SK-N-DZ (cell line): ENCODE results near the gene SRPX. TPM values are rescaled to one million over a fixed set of nuclear protein-coding genes. Genes with fewer than 3 reads are reported as not detected.

Experiments
- DNase-seq: peaks from one replicate; pipeline ENCODE4 v3.0.0-alpha.2; 2015; ENCODE audit warnings: low spot score
- polyA plus RNA-seq, 2 experiments: library from polyadenylated mRNA; depleted of rRNA; stranded (reverse); fragments of >200 nt; gene quantifications; 2 replicates each; pipeline ENCODE4 v1.2.3, GENCODE V29; 2014

Gene SRPX, protein sequence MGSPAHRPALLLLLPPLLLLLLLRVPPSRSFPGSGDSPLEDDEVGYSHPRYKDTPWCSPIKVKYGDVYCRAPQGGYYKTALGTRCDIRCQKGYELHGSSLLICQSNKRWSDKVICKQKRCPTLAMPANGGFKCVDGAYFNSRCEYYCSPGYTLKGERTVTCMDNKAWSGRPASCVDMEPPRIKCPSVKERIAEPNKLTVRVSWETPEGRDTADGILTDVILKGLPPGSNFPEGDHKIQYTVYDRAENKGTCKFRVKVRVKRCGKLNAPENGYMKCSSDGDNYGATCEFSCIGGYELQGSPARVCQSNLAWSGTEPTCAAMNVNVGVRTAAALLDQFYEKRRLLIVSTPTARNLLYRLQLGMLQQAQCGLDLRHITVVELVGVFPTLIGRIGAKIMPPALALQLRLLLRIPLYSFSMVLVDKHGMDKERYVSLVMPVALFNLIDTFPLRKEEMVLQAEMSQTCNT
- 0.55 TPM in 1 of 2 replicates, not detected in the other for polyA plus RNA-seq (2014; cell fraction: cytosol; rRNA removed)
- not detected in 2 replicates for polyA plus RNA-seq (2014; cell fraction: nucleus; rRNA removed)

GRCh38 chrX:38220415-38221390, at the start of gene SRPX:
TSS of gene SRPX (minus strand) at chrX:38220871. CDS start at chrX:38220792, 79 bp downstream.
- peak; percentile 1 for DNase-seq

GRCh38 chrX:38268011-38268410, 47.3 kb upstream of the SRPX start:
- no peak for DNase-seq

DNA sequence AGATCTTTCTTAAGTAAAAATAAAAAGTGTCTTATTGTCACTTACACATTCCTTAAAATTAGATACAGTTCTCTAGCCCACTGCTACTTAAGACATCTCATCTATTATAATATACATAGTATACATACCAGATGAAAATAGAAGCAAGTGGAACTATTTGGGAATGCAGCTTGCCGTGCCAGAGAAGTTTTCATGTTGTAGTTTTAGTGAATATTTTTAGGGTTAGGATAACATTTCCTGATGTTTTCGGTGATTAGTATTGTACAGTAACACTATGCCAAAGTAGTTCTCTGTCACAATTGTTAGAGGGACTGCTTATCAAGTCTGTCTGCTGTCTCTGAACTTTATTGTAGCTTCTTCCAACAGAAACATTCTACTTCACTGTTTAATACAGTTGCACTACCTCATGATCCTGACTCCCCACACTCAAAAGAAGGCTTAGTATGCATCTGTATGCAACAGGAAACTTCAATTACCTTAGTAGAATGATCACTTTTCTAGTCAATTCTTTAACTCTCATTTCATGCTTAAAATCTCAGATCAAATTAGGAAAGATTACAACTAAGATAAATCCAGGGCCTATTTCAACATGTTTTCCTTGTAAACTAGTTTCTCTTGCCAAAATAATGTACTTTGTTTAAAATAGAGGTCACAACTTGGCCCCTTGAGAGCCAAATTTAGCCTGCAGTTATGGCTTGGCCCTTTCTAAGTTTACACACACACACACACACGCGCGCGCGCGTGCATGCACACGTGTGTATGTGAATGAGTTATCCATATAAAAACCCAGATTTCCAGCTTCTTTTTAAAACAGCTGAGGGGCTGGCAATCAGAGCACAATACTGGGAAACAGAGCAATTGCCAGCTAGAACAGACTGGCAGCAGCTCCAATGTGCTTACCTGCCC, 42.3 kb upstream of the SRPX start:
- no peak for DNase-seq

DNA sequence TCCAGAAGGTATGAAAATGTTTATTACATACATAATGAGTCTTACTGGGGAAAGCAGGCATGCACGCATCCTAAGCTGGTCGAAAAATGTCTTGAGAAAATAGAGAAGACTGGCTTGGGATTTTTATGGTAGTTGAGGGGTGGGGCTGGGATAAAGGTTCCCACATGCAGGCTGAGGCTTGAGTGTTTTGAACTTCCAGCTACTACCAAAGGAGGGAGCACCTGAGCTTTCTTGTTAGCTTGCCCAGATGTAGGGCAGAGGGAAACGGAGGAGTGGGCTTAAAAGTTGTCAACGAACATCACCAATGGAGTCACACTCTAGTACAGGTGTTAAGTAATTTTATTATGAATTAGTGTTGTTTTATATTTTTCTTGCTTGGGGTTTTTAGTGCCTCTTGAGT, 39.6 kb upstream of the SRPX start:
- peak; percentile 5 for DNase-seq

DNA sequence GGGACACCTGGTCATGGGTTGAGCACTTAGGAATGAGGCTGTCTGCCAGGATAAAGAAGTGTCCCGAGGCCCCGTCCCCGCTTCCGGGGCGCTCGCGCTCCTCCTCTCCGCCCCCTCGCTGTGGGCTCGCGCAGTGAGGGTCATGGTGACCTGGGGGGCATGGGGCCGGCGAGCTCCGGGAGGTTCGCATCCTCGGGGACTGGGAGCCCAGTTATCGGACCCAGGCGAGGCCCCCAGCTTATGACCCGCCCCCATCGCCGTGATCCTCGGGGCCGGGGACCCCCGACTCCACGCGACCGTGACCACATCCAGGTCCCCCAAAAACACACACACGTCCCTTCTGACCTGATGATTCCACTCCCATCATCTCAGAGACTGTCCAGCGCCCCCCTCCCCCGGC, 35.3 kb upstream of the SRPX start:
- no peak for DNase-seq

DNA sequence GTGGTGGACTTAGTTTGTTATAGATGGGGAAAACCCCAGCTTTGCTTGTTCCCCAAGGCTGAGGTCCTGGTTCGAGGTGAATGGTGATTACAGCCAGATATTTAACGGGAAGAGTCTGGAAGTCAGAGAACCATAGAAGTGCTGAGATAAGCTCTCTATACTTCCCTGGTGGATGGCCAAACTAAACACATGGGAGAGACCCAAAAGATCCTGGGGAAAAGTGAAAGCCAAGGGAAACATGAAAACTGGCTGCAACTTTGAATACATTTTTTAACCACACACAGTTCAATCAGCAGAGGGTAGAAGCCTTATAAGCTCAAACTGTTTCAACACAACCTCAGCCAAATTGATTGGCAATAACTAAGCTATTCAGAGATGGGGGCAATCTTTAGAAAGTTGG, 29.3 kb upstream of the SRPX start:
- DNase-seq: no peak

DNA sequence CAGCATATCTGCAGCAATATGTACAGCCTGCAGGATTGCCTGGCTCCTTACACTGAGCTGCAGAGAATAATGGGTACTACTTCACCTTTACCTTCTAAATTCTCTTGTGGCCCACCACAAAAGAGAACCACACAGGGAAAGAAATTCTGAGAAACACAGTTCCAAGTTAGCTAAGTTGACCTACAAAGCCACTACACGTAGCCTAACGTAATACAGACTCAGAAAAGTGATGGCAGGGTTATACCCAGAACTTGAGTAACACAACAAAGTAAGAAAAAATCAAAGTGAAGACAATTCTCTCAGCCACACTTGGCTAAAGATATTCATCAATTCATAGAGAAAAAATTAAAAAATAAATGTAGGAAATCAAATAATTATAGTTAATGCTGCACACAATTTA, 26.4 kb upstream of the SRPX start:
- no peak for DNase-seq

- no peak for DNase-seq
These were observed 19.9 kb upstream of the SRPX start for GRCh38 chrX:38240541-38240940.

GRCh38 chrX:38236901-38237615, 16.4 kb upstream of the SRPX start:
- DNase-seq: no peak

DNA sequence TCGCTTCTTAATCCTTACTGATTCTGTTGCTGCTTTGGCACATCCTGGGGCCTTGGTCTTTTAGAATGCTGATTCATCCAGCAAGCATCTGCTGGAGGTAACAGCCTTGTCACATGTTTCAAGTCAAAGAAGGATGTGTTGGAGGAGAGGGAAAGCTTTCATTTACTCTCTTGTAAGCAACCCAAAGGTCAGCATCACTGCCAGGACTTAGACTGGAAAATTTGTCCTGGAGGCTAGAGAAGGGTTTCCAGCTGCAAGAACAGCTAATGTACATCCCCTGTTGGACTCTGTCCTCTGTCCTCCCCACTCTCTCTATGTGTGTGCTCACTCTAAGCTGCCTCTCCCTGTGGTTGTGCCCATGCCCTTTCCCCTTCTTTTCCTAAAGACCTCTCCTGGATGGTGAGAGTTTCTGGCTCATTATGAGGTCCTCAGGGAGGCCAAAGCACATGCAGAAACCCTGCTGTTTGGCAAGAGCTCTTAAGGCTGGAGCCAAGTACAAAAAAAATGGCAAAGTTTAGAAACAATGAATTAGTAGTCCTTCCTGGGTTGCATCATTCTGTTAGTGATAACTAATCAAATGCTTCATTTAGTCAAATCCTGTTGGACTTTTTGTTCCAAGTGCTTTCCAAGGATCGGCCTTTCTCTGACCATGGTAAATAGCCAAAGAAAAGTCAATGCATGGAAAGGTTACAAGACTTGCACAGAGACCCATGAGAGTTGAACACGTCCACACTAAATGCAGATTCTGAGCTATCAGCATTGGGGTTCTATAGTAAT, 13.4 kb upstream of the SRPX start:
- DNase-seq: no peak

DNA sequence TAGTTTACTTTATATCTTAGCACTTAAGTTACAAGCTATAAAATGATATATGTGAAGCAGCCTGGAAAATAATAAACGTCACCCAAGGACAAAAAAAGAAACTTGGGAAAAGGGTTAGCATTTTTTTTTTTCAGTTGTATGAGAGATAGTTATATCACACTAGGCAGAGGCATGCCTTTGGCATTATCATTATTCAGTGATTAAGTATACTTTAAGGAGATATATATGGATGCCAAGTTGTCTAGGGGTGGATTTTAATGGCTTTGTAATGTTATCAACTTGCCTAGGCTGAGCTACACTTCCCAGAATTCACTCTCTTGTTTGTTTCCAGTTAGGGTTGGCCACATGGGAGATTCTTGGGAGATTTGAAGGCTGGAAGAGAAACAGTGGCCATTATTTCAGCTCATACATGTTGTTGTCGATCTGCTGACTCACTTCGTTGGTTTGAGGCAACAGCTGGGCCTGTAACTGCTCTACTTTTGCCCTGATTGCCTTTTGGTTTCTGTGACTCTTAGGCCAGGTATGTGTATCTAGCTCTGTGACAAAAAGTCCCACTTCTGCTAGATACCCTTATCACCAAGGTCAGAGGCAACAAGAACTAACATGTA, 11.5 kb upstream of the SRPX start:
- no peak for DNase-seq

- DNase-seq: no peak
These were observed 4.4 kb upstream of the SRPX start for GRCh38 chrX:38225093-38225492.

DNA sequence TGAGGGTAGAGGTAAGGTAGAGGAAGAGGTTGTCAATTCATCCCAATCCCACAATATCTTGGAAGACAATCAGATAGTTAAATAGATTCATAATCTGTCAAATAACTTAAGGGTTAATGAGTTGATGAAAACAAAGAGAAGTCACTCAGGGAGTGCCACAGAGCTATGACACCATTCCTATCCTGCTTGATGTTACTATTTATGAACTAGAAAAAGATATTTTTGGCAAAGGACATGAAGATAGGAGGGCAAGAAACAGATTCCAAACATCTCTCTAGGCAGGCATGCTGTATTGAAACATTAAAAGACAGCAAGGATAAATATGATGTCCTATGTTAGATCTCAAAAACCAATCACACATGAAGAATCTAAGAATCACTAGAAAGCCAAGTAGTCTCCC, 3.5 kb upstream of the SRPX start:
- DNase-seq: no peak

DNA sequence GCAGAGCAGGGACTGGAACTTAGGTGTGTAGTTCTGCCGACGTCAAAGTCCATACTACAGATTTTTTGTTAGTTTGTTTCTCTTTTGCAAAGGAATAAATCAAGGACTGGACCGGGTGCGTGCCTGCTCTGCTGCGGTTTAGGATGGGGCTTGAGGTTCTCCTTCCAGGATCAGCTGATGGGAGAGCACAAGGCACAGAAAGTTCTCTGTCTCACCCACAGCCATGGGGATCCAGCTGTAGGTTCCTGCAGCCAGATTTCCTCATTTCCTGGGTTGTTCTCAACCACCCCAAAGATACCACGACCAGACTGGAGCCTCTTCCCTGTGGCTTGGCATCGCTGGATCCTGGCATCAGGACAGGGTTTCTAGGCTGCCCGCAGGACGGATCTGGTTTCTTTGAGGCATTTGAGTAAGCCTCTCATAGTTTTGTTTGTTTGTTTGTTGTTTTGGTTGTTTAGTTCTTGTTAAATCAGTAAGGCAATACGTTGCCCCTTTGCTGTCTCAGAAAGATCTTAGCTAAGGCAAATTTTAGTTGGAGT, 789 bp upstream of the SRPX start:
- no peak for DNase-seq

GRCh38 chrX:38220024-38220414, 652 bp downstream of the SRPX start:
- peak; percentile 9 for DNase-seq

- no peak for DNase-seq
These were observed 4.0 kb downstream of the SRPX start for GRCh38 chrX:38216642-38217041.

- DNase-seq: no peak
These were observed 5.8 kb downstream of the SRPX start for GRCh38 chrX:38214551-38215531.

DNA sequence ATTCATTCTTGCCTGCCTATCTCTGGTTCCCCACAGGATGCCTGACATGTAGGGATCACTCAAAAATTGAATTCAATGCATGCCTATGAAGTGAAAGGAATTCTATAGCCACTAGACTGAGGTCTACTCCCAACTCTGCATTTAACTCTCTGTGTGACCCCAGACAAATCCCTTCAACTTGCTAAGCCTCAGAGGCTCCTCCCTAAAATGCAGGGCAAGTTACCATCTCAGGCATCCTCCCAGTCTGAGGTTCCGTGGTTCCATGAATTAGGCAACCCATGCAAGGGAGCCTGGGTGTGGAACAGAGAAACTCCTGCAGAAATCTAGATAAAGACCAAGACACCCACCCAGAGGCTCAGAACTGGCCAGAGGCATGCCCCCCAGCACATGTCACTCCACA, 6.6 kb downstream of the SRPX start:
- no peak for DNase-seq
